Stimulated activated CD8-positive, alpha-beta memory T cell treated with anti-CD3 and anti-CD28 coated beads, Interleukin-4, amount 100 ng/mL, for 48 hours (primary cell): ENCODE data around the gene CENPF.

ENCODE experiments used
- DNase-seq: peaks from one replicate; pipeline ENCODE4 v3.0.0-alpha.2; 2020

The CENPF gene

GRCh38 chr1:214632091-214632490 lies 29.1 kb downstream of the CENPF start:
- DNase-seq: no peak

GRCh38 chr1:214633686-214634085 lies 30.7 kb downstream of the CENPF start:
- no peak for DNase-seq

DNA sequence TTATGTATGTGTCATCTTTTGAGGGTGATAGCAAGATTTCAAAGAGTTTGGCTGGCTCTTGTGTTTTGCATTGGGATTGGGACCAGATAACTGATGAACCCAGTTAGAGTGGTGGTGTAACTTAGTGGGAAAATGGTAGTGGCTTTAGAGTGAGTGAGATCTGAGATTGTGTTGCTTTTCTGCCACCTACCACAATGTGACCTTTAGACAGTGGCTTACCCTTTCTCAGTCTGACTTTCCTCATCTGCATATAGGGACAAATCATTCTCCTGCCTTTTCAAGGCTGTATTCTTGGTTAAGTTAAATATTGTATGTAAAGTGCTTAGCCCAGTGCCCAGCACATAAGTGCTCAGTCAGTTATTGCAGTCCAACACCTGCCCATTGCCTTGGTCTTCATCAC lies 31.3 kb downstream of the CENPF start:
- DNase-seq: no peak

DNA sequence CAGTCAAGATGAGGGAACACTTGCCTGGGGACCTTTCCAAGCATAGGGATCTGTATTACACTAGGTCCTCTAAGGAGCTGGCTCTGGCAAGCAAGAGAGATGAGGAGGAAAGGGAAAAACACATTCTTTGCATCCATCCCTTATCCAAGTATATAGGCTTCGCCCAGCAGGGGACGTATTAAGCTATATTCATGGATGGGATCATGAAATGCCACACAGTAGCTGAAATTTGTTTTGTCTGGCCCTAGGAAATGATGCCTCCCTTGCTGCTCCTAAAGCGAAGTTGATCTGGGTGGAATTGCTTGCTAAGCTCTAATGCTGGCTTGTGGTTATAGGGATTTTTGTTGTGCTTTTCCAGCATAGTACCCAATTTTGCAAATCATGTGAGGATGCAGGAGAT lies 32.1 kb downstream of the CENPF start:
- DNase-seq: no peak

DNA sequence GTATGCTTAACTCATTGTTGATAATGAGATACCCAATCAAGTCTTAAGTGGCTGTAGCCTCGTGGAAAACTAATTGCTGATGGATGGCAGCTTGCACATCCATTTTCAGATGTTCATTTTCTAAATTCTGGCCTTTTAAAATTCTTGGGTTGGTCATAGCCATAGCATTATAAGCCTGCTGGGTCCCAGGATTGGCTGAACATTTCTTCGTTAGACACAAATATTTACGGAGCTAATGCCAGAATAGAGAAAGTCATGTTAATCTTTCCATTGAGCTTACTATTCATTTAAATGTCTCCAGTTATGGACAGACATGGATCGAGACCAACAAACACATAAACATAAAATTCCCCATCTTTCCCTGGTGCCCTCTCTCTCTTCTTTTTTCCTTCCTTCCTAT lies 32.5 kb downstream of the CENPF start:
- no peak for DNase-seq

GRCh38 chr1:214636436-214636835 lies 33.4 kb downstream of the CENPF start:
- no peak for DNase-seq

- DNase-seq: no peak
Measured at GRCh38 chr1:214637125-214637524, 34.1 kb downstream of the CENPF start.

GRCh38 chr1:214637722-214638458 lies 34.9 kb downstream of the CENPF start:
- no peak for DNase-seq

- no peak for DNase-seq
Measured at GRCh38 chr1:214638459-214638807, 35.4 kb downstream of the CENPF start.

DNA sequence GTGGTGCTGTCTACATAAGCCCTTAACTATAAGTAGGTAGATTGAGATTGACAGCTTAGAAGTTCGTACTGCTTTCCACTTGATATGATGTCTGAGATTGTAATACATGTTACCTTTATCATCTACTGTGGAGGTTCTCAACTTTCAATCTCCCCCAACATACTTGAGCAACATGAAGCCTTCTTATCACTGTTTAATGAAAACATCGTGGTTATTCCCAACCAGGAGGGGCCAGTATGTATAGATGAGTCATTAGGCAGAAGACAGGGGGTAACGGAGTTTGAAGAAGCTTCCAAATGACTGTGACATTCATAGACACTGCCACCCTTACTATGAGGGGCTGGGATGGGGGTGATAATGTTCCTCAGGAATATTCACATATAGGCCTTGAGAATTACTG lies 36.0 kb downstream of the CENPF start:
- no peak for DNase-seq

DNA sequence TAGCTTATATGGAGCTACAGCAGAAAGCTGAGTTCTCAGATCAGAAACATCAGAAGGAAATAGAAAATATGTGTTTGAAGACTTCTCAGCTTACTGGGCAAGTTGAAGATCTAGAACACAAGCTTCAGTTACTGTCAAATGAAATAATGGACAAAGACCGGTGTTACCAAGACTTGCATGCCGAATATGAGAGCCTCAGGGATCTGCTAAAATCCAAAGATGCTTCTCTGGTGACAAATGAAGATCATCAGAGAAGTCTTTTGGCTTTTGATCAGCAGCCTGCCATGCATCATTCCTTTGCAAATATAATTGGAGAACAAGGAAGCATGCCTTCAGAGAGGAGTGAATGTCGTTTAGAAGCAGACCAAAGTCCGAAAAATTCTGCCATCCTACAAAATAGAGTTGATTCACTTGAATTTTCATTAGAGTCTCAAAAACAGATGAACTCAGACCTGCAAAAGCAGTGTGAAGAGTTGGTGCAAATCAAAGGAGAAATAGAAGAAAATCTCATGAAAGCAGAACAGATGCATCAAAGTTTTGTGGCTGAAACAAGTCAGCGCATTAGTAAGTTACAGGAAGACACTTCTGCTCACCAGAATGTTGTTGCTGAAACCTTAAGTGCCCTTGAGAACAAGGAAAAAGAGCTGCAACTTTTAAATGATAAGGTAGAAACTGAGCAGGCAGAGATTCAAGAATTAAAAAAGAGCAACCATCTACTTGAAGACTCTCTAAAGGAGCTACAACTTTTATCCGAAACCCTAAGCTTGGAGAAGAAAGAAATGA lies 37.6 kb downstream of the CENPF start:
- DNase-seq: no peak

DNA sequence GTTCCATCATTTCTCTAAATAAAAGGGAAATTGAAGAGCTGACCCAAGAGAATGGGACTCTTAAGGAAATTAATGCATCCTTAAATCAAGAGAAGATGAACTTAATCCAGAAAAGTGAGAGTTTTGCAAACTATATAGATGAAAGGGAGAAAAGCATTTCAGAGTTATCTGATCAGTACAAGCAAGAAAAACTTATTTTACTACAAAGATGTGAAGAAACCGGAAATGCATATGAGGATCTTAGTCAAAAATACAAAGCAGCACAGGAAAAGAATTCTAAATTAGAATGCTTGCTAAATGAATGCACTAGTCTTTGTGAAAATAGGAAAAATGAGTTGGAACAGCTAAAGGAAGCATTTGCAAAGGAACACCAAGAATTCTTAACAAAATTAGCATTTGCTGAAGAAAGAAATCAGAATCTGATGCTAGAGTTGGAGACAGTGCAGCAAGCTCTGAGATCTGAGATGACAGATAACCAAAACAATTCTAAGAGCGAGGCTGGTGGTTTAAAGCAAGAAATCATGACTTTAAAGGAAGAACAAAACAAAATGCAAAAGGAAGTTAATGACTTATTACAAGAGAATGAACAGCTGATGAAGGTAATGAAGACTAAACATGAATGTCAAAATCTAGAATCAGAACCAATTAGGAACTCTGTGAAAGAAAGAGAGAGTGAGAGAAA lies 38.4 kb downstream of the CENPF start:
- DNase-seq: no peak

- no peak for DNase-seq
Measured at GRCh38 chr1:214643030-214643429, 40.0 kb downstream of the CENPF start.

DNA sequence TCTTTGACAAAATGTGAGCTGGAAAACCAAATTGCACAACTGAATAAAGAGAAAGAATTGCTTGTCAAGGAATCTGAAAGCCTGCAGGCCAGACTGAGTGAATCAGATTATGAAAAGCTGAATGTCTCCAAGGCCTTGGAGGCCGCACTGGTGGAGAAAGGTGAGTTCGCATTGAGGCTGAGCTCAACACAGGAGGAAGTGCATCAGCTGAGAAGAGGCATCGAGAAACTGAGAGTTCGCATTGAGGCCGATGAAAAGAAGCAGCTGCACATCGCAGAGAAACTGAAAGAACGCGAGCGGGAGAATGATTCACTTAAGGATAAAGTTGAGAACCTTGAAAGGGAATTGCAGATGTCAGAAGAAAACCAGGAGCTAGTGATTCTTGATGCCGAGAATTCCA lies 42.7 kb downstream of the CENPF start:
- DNase-seq: no peak

DNA sequence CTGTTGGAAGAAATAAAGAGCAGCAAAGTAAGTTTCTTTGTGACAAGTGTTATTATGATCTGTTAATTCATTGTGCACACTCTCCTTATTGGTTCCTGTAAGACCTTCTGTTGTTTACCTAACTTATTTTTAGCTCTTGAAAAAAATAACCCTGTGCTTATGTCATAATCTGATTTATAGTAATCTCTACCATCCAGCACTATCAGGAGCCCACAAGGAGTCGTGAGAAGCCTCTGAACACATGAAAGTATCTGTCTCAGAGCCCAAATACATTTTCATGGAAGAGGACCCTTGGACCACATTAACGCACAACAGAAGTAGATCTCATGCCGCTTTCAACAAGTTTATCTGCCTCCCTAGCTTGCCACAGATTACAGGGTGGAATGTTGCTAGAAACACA lies 45.8 kb downstream of the CENPF start:
- no peak for DNase-seq

DNA sequence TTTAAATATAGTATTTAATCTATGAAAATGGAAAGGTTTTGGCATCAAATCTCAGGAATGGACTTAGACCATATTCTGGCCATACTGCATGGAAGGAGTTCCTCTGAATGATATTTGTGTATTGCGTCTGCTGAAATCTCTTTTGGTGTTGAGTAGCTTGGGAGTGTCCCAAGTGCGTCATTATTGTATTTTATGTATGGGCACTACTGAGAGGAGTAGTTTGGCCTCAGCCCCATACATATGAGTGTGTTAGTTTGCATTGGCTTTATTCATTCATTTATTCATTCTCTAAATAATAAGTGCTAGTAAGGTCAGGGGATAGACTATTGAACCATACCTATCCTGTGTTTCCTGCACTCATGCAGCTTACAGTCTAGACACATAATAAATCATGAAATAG lies 46.6 kb downstream of the CENPF start:
- DNase-seq: no peak

DNA sequence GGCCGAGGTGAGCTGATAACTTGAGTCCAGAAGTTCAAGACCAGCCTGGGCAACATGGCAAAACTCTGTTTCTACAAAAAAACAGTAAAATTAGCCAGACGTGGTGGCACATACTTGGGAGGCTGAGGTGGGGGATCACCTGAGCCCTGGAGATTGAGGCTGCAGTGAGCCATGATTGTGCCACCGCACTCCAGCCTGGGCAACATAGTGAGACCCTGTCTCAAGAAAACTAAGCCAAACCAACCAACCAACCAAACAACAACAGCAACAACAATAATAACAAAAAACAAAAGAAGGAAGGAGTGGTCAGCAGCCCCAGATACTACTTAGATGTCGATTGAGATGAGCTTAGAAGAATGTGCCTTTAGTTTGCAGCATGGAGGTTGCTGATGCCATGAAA lies 47.7 kb downstream of the CENPF start:
- no peak for DNase-seq

- DNase-seq: no peak
Measured at GRCh38 chr1:214657299-214657698, 54.3 kb downstream of the CENPF start.

GRCh38 chr1:214658175-214658574 lies 55.2 kb downstream of the CENPF start:
- no peak for DNase-seq

- DNase-seq: no peak
Measured at GRCh38 chr1:214658785-214659184, 55.8 kb downstream of the CENPF start.

DNA sequence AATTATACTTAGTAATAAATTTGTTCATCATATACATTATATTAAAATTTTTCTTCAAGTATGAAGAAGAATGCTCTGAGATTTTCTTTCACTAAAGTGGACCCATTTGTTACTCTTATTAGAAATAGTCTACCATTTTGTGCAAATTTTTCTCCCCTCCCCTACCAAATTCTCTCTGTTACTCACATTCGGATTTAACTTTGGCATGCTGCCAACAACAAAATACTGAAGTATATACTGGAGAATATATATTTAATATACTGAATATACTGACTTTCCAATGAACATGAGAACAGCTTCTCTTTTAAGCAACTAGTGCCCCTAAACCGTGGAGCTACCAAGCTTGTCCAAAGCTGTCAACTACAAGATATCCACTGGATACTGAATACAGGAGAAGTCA lies 57.2 kb downstream of the CENPF start:
- DNase-seq: no peak

- DNase-seq: no peak
Measured at GRCh38 chr1:214660900-214661299, 57.9 kb downstream of the CENPF start.

GRCh38 chr1:214662223-214662785 lies 59.3 kb downstream of the CENPF start:
- no peak for DNase-seq
